Measurements from ENCODE around the gene FBLN1.

- TF ChIP-seq THAP9 (CRISPR knock-in tag; IDR thresholded peaks at IDR 0.05; ENCODE audit: borderline replicate concordance): no peak
- no peak for TF ChIP-seq HDAC6 (IDR thresholded peaks at IDR 0.05; ENCODE audit: low read depth, low read length)
- no peak for TF ChIP-seq MYNN (CRISPR knock-in tag; IDR thresholded peaks at IDR 0.05; ENCODE audit: low read depth)
- TF ChIP-seq MYC (CRISPR knock-in tag; IDR thresholded peaks at IDR 0.05; ENCODE audit: borderline replicate concordance): no peak
- no peak for TF ChIP-seq ZIK1 (CRISPR knock-in tag; IDR thresholded peaks at IDR 0.05; ENCODE audit: borderline replicate concordance, low read depth)
Measured at GRCh38 chr22:45506816-45507360, 4.2 kb downstream of the FBLN1 start.

Measured in HepG2 (cell line).